ENCODE results near the gene LRRFIP1. TPM values are rescaled to one million over a fixed set of nuclear protein-coding genes. Genes with fewer than 3 reads are reported as not detected.

LRRFIP1 gene
- polyA plus RNA-seq, 1 donor from 2014 or later = 96.3 TPM

DNA sequence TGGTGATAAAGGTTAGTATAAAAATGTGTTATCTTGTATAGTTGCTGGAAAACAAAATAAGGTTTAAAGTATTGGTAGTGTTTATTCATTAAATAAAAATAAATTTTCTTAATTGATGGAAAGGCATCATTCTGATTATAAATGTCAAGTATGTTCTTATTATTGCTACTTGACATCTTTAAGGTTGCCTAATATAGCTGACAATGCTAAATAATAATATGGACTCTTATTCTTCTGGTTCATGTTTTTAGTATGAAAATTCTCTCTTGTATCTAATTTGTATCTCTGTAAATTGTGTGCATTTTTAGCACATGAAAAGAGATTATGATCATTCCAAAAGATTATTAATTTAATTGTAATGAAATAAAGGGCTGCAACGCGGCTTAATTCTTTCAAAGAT, 196.2 kb downstream of the LRRFIP1 start:
- no peaks in the 10 kb centered on the region for H3K36me3 ChIP-seq (ENCODE audit: insufficient read depth, low read length)
- no peaks in the 10 kb centered on the region for H3K79me2 ChIP-seq (replicated peaks; ENCODE audit: insufficient read depth, low read length)
- H3K27me3 ChIP-seq (ENCODE audit: insufficient read depth, low read depth, low read length) = no peaks in the 10 kb centered on the region
- no peak overlapping the region for H3K4me2 ChIP-seq (ENCODE audit: low read length)
- H3K9ac ChIP-seq (ENCODE audit: low read length) = no peak overlapping the region
- no peak overlapping the region for H3K4me3 ChIP-seq (ENCODE audit: low read length)
- no peaks in the 10 kb centered on the region for H3F3A ChIP-seq (ENCODE audit: insufficient read depth, low read length, poor library complexity, severe bottlenecking)
- H4K20me1 ChIP-seq (ENCODE audit: insufficient read depth) = no peaks in the 10 kb centered on the region
- no peaks in the 10 kb centered on the region for H3K9me2 ChIP-seq (ENCODE audit: insufficient read depth, low read length)
- no peaks in the 10 kb centered on the region for H3K9me3 ChIP-seq (ENCODE audit: low read length)
- TF ChIP-seq, protein P1, sequence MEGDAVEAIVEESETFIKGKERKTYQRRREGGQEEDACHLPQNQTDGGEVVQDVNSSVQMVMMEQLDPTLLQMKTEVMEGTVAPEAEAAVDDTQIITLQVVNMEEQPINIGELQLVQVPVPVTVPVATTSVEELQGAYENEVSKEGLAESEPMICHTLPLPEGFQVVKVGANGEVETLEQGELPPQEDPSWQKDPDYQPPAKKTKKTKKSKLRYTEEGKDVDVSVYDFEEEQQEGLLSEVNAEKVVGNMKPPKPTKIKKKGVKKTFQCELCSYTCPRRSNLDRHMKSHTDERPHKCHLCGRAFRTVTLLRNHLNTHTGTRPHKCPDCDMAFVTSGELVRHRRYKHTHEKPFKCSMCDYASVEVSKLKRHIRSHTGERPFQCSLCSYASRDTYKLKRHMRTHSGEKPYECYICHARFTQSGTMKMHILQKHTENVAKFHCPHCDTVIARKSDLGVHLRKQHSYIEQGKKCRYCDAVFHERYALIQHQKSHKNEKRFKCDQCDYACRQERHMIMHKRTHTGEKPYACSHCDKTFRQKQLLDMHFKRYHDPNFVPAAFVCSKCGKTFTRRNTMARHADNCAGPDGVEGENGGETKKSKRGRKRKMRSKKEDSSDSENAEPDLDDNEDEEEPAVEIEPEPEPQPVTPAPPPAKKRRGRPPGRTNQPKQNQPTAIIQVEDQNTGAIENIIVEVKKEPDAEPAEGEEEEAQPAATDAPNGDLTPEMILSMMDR (IDR thresholded peaks at IDR 0.05; ENCODE audit: poor library complexity, severe bottlenecking) = no peak
- TF ChIP-seq SMC3 (conservative IDR thresholded peaks at IDR 0.05; ENCODE audit: poor library complexity) (no peak), POLR2AphosphoS5 (IDR thresholded peaks at IDR 0.05) (no peak), EZH2 (IDR thresholded peaks at IDR 0.05; ENCODE audit: borderline replicate concordance, insufficient read depth, low read length, poor library complexity, severe bottlenecking) (no peak), EP300 (conservative IDR thresholded peaks at IDR 0.05; ENCODE audit: poor library complexity, severe bottlenecking) (no peak), RAD21 (conservative IDR thresholded peaks at IDR 0.05) (no peak), MXI1 (conservative IDR thresholded peaks at IDR 0.05; ENCODE audit: poor library complexity, severe bottlenecking) (no peak), TAF1 (IDR thresholded peaks at IDR 0.05; ENCODE audit: low read depth) (no peak)
- TF ChIP-seq, protein P2, sequence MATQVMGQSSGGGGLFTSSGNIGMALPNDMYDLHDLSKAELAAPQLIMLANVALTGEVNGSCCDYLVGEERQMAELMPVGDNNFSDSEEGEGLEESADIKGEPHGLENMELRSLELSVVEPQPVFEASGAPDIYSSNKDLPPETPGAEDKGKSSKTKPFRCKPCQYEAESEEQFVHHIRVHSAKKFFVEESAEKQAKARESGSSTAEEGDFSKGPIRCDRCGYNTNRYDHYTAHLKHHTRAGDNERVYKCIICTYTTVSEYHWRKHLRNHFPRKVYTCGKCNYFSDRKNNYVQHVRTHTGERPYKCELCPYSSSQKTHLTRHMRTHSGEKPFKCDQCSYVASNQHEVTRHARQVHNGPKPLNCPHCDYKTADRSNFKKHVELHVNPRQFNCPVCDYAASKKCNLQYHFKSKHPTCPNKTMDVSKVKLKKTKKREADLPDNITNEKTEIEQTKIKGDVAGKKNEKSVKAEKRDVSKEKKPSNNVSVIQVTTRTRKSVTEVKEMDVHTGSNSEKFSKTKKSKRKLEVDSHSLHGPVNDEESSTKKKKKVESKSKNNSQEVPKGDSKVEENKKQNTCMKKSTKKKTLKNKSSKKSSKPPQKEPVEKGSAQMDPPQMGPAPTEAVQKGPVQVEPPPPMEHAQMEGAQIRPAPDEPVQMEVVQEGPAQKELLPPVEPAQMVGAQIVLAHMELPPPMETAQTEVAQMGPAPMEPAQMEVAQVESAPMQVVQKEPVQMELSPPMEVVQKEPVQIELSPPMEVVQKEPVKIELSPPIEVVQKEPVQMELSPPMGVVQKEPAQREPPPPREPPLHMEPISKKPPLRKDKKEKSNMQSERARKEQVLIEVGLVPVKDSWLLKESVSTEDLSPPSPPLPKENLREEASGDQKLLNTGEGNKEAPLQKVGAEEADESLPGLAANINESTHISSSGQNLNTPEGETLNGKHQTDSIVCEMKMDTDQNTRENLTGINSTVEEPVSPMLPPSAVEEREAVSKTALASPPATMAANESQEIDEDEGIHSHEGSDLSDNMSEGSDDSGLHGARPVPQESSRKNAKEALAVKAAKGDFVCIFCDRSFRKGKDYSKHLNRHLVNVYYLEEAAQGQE (IDR thresholded peaks at IDR 0.05; ENCODE audit: borderline replicate concordance) = no peak
- H3K27ac ChIP-seq (ENCODE audit: low read length) = no peak overlapping the region
- H2AFZ ChIP-seq (ENCODE audit: low read depth, low read length) = no peak overlapping the region

DNA sequence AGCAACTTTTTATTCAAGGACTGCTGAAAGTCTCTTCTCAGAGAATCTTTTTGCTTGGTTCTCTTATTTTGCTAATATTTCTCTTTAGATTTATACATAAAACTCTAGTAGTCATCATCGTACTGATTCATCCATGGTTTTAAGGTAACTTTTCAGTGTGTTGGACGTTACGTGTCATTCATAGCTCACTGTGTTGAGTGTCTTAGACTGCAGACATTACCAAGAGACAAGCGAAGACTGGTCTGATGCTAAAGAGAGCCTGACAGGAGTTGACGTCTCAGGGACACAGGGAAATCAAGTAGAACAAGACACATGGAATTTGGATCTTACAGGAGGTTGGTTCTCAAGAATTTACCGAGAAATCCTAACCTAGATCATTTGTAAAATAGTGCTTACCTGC, 196.7 kb downstream of the LRRFIP1 start:
- no peaks in the 10 kb centered on the region for H3K9me3 ChIP-seq (ENCODE audit: low read length)
- no peak for TF ChIP-seq EP300 (conservative IDR thresholded peaks at IDR 0.05; ENCODE audit: poor library complexity, severe bottlenecking)
- TF ChIP-seq EZH2 (IDR thresholded peaks at IDR 0.05; ENCODE audit: borderline replicate concordance, insufficient read depth, low read length, poor library complexity, severe bottlenecking) = no peak
- no peak overlapping the region for H3K4me2 ChIP-seq (ENCODE audit: low read length)
- no peaks in the 10 kb centered on the region for H3K9me2 ChIP-seq (ENCODE audit: insufficient read depth, low read length)
- no peaks in the 10 kb centered on the region for H3K79me2 ChIP-seq (replicated peaks; ENCODE audit: insufficient read depth, low read length)
- no peaks in the 10 kb centered on the region for H4K20me1 ChIP-seq (ENCODE audit: insufficient read depth)
- no peak overlapping the region for H3K27ac ChIP-seq (ENCODE audit: low read length)
- H3K27me3 ChIP-seq (ENCODE audit: insufficient read depth, low read depth, low read length) = no peaks in the 10 kb centered on the region
- H2AFZ ChIP-seq (ENCODE audit: low read depth, low read length) = no peak overlapping the region
- H3K4me3 ChIP-seq (ENCODE audit: low read length) = no peak overlapping the region
- no peak overlapping the region for H3K9ac ChIP-seq (ENCODE audit: low read length)
- no peaks in the 10 kb centered on the region for H3K36me3 ChIP-seq (ENCODE audit: insufficient read depth, low read length)
- no peaks in the 10 kb centered on the region for H3F3A ChIP-seq (ENCODE audit: insufficient read depth, low read length, poor library complexity, severe bottlenecking)
